Activated CD8-positive, alpha-beta memory T cell treated with anti-CD3 and anti-CD28 coated beads for 4 hours (primary cell): ENCODE results near the gene RNF126.
"Not testable (repeated sequence)": the region's sequence is repeated elsewhere in the genome, so short reads cannot be mapped to it uniquely, and the experiment has no call there.

Experiments used
- DNase-seq, 2 donors: peaks; one replicate each; pipeline ENCODE4 v3.0.0-alpha.2; 2020; ENCODE audit warnings: low read depth in 2 of 2

The RNF126 gene

GRCh38 chr19:662962-663681 is at the start of gene RNF126:
Gene RNF126, minus strand, starts transcription at chr19:663214. Its CDS starts 93 bp downstream, at chr19:663121.
- DNase-seq, result peak; percentile 87 to 92

- no peak for DNase-seq
Observed at GRCh38 chr19:711254-711653, 48.2 kb upstream of the RNF126 start.

- no peak for DNase-seq
Observed at GRCh38 chr19:710767-711166, 47.8 kb upstream of the RNF126 start.

GRCh38 chr19:709965-710571 is 47.1 kb upstream of the RNF126 start:
- no peak for DNase-seq

GRCh38 chr19:709196-709964 is 46.4 kb upstream of the RNF126 start:
- no peak for DNase-seq

- DNase-seq, result no peak
Observed at GRCh38 chr19:708154-709143, 45.4 kb upstream of the RNF126 start, which contains the start of gene PALM. Gene PALM, plus strand, starts transcription at chr19:708935. Its CDS starts 212 bp downstream, at chr19:709147.

GRCh38 chr19:704447-704741 is 41.4 kb upstream of the RNF126 start:
- DNase-seq, result no peak

- peak; percentile 18 to 40 for DNase-seq
Observed at GRCh38 chr19:703651-704446, 40.8 kb upstream of the RNF126 start.

- DNase-seq, result no peak
Observed at GRCh38 chr19:703329-703650, 40.3 kb upstream of the RNF126 start.

GRCh38 chr19:702847-703246 is 39.8 kb upstream of the RNF126 start:
- not testable (repeated sequence) for DNase-seq

GRCh38 chr19:699885-700284 is 36.9 kb upstream of the RNF126 start:
- DNase-seq, result not testable (repeated sequence)

- not testable (repeated sequence) for DNase-seq
Observed at GRCh38 chr19:698529-698928, 35.5 kb upstream of the RNF126 start.

- no peak for DNase-seq
Observed at GRCh38 chr19:695352-695949, 32.4 kb upstream of the RNF126 start, which contains the start of gene PRSS57. Gene PRSS57, minus strand, starts transcription at chr19:695452. Its CDS starts 22 bp downstream, at chr19:695430.

- no peak for DNase-seq
Observed at GRCh38 chr19:694481-695351, 31.7 kb upstream of the RNF126 start.

GRCh38 chr19:690203-690602 is 27.2 kb upstream of the RNF126 start:
- DNase-seq, result no peak

GRCh38 chr19:688992-689391 is 26.0 kb upstream of the RNF126 start:
- DNase-seq, result no peak

GRCh38 chr19:688214-688613 is 25.2 kb upstream of the RNF126 start:
- DNase-seq, result no peak

- no peak for DNase-seq
Observed at GRCh38 chr19:687569-688166, 24.7 kb upstream of the RNF126 start.
